ENCODE results near the gene PCCA. TPM values are rescaled to one million over a fixed set of nuclear protein-coding genes. Genes with fewer than 3 reads are reported as not detected.
"Not testable (repeated sequence)": the region's sequence is repeated elsewhere in the genome, so short reads cannot be mapped to it uniquely, and the experiment has no call there.

PCCA gene
- total and polyA plus RNA-seq, 9 donors = 23.5 to 62.4 (median 45.8) TPM

DNA sequence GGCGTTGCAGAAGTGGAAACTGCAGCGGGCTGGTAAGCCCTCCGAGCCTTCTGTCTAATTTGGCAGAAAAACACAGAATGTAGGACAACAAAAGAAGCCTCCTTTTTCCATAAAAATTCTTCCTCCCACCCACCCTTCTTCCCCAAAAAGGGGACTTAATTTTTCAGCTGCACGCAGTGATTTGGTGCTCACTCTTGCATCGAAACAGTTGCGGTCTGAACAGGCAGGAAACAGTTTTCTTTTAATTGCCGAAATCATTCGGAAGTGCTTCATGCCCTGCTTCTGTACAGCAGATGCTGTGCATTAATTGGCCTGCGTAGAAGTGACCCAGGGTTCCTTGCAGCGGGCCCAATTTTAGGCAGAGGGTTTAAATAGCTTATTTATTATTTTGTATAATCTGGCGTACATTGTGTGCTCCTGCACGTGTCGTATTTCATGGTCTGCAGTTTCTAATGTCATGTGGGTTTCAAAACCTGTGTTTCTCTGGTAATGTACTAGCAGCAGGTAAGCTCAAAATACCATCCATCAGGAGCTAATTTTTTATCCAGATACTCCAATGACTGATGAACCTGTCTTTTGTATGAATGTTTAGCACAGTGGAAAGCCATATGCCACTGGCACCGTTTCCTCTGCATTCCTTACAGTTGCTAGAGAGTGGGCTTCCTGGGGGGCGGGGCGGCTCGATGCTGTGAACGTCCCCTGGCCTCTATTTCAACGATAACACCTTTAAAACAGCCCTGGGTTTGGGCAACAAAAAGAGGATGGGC, 433.1 kb downstream of the PCCA start:
- no peaks in the 10 kb centered on the region for H3K36me3 ChIP-seq
- no peaks in the 10 kb centered on the region for H3K27me3 ChIP-seq
- WGBS, 3 donors = 86 to 87% (median 86%) methylated on average over 19 of the region's 19 CpGs
- no peaks in the 10 kb centered on the region for H3K4me1 ChIP-seq (ENCODE audit: insufficient read depth)
- H3K4me3 ChIP-seq = no peak overlapping the region
- no peak for TF ChIP-seq EP300 (IDR thresholded peaks at IDR 0.05)
- TF ChIP-seq, protein P1, sequence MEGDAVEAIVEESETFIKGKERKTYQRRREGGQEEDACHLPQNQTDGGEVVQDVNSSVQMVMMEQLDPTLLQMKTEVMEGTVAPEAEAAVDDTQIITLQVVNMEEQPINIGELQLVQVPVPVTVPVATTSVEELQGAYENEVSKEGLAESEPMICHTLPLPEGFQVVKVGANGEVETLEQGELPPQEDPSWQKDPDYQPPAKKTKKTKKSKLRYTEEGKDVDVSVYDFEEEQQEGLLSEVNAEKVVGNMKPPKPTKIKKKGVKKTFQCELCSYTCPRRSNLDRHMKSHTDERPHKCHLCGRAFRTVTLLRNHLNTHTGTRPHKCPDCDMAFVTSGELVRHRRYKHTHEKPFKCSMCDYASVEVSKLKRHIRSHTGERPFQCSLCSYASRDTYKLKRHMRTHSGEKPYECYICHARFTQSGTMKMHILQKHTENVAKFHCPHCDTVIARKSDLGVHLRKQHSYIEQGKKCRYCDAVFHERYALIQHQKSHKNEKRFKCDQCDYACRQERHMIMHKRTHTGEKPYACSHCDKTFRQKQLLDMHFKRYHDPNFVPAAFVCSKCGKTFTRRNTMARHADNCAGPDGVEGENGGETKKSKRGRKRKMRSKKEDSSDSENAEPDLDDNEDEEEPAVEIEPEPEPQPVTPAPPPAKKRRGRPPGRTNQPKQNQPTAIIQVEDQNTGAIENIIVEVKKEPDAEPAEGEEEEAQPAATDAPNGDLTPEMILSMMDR (IDR thresholded peaks at IDR 0.05) = no peak
- no peak for TF ChIP-seq POLR2A (IDR thresholded peaks at IDR 0.05)
- intact Hi-C loops (cut with DNase I) = no loop called here
- H3K9me3 ChIP-seq = no peaks in the 10 kb centered on the region
- H3K27ac ChIP-seq = no peak overlapping the region
- no peak for DNase-seq

DNA sequence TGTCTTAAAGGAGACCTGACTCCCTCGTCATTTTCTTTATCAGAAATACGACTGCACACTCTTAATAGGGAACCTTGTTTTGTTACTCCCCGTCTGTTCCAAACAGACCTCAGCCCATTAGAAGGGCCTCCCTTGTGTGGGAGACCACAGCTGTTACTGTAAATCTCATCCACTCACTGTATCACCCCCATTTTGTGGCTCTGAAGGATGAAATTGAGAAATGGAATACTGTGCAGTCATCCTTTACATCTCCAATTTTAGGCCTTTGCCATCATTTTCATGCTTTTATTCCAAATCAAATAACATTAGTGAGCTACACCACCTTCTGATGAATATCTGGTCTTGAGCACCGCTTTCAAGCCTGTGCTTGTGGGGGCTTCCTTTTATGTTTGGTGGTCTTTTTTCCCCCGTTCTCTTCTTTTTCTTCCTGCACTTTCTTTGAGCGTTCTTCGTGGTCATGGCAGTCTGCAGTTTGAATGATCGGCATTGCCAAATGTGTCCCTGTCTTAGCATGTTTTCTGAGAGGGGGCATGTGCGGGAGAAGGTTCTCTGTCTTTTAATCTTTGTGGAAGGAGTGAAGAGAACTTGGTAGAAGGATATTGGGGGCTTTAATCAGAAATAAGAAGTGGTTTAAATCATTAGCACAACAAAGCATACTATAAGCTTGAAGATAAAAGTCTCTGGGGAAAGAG, 433.9 kb downstream of the PCCA start:
- H3K4me3 ChIP-seq = no peak overlapping the region
- no peaks in the 10 kb centered on the region for H3K4me1 ChIP-seq (ENCODE audit: insufficient read depth)
- TF ChIP-seq POLR2A (IDR thresholded peaks at IDR 0.05) (no peak), EP300 (IDR thresholded peaks at IDR 0.05) (no peak)
- TF ChIP-seq, protein P1 (IDR thresholded peaks at IDR 0.05) = no peak
- no peaks in the 10 kb centered on the region for H3K36me3 ChIP-seq
- H3K27me3 ChIP-seq = no peaks in the 10 kb centered on the region
- H3K27ac ChIP-seq = no peak overlapping the region
- 88 to 92% (median 90%) methylated on average over 9 of the region's 9 CpGs for WGBS, 3 donors
- intact Hi-C loops (cut with DNase I) = no loop called here
- no peak for DNase-seq
- H3K9me3 ChIP-seq = no peaks in the 10 kb centered on the region

DNA sequence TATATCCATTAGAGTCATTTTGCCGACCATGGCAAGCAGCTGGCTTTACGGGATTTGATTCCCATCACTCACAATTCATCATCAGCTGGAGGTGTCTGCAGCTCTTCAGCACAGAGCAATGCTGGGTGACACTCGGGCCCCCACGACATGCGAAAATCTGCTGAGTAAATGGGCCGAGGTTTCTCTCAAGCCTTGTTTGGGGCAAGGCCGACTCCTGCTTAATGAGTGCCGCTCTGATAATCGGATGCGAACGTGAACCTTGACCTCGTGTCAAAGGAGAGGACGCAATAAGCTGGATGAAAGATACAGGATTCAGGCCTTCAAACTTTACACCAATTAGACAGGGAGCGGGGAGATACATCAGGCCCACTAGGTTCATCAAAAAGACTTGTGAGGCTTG, 434.5 kb downstream of the PCCA start:
- no peaks in the 10 kb centered on the region for H3K9me3 ChIP-seq
- 90 to 93% (median 90%) methylated on average over 14 of the region's 14 CpGs for WGBS, 3 donors
- TF ChIP-seq EP300 (IDR thresholded peaks at IDR 0.05) (no peak), POLR2A (IDR thresholded peaks at IDR 0.05) (no peak)
- TF ChIP-seq, protein P1 (IDR thresholded peaks at IDR 0.05) = no peak
- intact Hi-C loops (cut with DNase I) = no loop called here
- no peaks in the 10 kb centered on the region for H3K36me3 ChIP-seq
- H3K4me1 ChIP-seq (ENCODE audit: insufficient read depth) = no peaks in the 10 kb centered on the region
- no peaks in the 10 kb centered on the region for H3K27me3 ChIP-seq
- no peak overlapping the region for H3K4me3 ChIP-seq
- no peak for DNase-seq
- H3K27ac ChIP-seq = no peak overlapping the region

DNA sequence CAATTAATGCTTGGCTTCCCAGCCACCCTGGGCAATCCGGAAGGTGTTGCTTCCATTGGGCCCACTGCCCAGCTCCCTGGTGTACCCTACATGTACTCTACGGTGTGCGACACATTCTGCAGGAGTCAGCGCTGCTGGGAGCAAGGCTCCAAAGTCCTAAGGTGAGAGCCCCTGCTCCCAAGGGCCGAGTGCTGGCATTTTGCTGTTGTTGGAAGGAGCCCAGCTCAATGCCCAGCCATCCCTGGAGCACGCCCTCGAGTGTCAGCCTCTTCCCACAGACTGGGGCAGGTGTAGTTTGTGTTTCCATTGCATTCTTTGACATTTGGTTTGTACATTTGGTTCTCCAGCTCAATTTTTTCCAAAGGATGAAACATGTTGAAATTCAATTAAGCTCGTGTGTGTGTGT, 435.1 kb downstream of the PCCA start:
- no peak for TF ChIP-seq EP300 (IDR thresholded peaks at IDR 0.05)
- TF ChIP-seq, protein P1 (IDR thresholded peaks at IDR 0.05) = no peak
- TF ChIP-seq POLR2A (IDR thresholded peaks at IDR 0.05) = no peak
- Histone ChIP-seq H3K27me3 (no peaks in the 10 kb centered on the region), H3K36me3 (no peaks in the 10 kb centered on the region), H3K9me3 (no peaks in the 10 kb centered on the region), H3K27ac (no peak overlapping the region), H3K4me3 (no peak overlapping the region), H3K4me1 (ENCODE audit: insufficient read depth) (no peaks in the 10 kb centered on the region)
- DNase-seq = no peak
- intact Hi-C loops (cut with DNase I) = no loop called here
- 89 to 90% (median 90%) methylated on average over 8 of the region's 8 CpGs for WGBS, 3 donors

DNA sequence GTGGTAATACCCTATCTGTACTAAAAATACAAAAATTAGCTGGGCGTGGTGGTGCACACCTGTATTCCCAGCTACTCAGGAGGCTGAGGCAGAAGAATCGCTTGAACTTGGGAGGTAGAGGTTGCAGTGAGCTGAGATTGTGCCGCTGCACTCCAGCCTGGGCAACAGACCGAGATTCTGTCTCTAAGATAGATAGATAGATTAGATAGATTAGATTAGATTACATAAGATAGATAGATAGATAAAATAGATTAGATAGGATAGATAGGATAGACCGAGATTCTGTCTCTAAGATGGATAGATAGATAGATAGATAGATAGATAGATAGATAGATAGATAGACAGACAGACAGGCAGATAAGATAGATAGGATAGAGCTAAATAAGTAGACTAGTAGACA, 435.8 kb downstream of the PCCA start:
- H3K36me3 ChIP-seq; H3K4me3 ChIP-seq; H3K4me1 ChIP-seq (ENCODE audit: insufficient read depth); H3K9me3 ChIP-seq; intact Hi-C loops (cut with DNase I); H3K27me3 ChIP-seq; H3K27ac ChIP-seq; DNase-seq: not testable (repeated sequence)
- WGBS, 3 donors = 93 to 96% (median 95%) methylated on average over 5 of the region's 5 CpGs
